Activated effector memory CD4-positive, alpha-beta T cell treated with anti-CD3 and anti-CD28 coated beads, Interleukin-2, amount 50 U/mL, for 16 hours (primary cell): ENCODE measurements around the gene LMLN.
"Not testable (repeated sequence)": the region's sequence is repeated elsewhere in the genome, so short reads cannot be mapped to it uniquely, and the experiment has no call there.

Experiments
- DNase-seq: peaks from one replicate; pipeline ENCODE4 v3.0.0-alpha.2; 2020

LMLN gene

GRCh38 chr3:198081421-198081844, 121.4 kb downstream of the LMLN start:
- DNase-seq, result no peak

DNA sequence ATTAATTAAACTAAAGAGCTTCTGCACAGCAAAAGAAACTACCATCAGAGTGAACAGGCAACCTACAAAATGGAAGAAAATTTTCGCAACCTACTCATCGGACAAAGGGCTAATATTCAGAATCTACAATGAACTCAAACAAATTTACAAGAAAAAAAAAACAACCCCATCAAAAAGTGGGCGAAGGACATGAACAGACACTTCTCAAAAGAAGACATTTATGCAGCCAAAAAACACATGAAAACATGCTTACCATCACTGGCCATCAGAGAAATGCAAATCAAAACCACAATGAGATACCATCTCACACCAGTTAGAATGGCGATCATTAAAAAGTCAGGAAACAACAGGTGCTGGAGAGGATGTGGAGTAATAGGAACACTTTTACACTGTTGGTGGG, 122.2 kb downstream of the LMLN start:
- not testable (repeated sequence) for DNase-seq

GRCh38 chr3:198088421-198088955, 128.5 kb downstream of the LMLN start:
- no peak for DNase-seq

GRCh38 chr3:198090795-198091332, 130.8 kb downstream of the LMLN start:
- no peak for DNase-seq

GRCh38 chr3:198092276-198092675, 132.3 kb downstream of the LMLN start:
- DNase-seq, result no peak

DNA sequence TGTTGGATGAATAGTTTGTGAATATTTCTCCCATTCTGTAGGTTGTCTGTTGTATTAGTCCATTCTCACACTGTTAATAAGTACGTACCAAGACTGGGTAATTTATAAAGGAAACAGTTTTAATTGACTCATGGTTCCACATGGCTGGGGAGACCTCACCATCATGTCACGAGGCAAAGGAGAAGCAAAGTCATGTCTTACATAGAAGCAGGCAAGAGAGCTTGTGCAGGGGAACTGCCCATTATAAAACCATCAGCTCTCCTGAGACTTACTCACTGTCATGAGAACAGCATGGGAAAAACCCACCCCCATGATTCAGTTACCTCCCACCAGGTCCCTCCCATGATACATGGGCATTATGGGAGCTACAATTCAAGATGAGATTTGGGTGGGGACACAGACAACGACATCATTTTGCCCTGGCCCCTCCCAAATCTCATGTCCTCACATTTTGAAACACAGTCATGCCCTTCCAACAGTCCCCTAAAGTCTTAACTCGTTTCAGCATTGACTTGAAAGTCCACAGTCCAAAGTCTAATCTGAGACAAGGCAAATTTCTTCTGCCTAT, 133.2 kb downstream of the LMLN start:
- no peak for DNase-seq
